GM23338 (cell line): Measurements from ENCODE around the gene IL12RB1. TPM values are rescaled to one million over a fixed set of nuclear protein-coding genes. Genes with fewer than 3 reads are reported as not detected.

Experiments used
- ATAC-seq: fragments of 200-7000 bp; cut with Tn5 transposase; 3 replicates; pipeline ENCODE4 v1.9.1; 2020
- DNase-seq: peaks from one replicate; pipeline ENCODE4 v3.0.0-alpha.2; 2015; ENCODE audit warnings: low spot score
- H2AFZ ChIP-seq: fragments of 200-600 bp; sonication (generic); 2 replicates; pipeline ENCODE4 v1.8.0; 2016; ENCODE audit warnings: antibody characterized with exemption, mild to moderate bottlenecking, moderate library complexity
- H3F3A ChIP-seq: fragments of 200-600 bp; sonication (generic); replicated peaks from 2 replicates; pipeline ENCODE4 v1.8.0; 2017; ENCODE audit warnings: antibody characterized with exemption, mixed run types, low read depth
- H3K27ac ChIP-seq: fragments of 200-600 bp; sonication (generic); 2 replicates; pipeline ENCODE4 v1.6.1; 2016; ENCODE audit warnings: low read depth
- H3K27me3 ChIP-seq: fragments of 200-600 bp; sonication (generic); 2 replicates; pipeline ENCODE4 v1.8.0; 2016; ENCODE audit warnings: mild to moderate bottlenecking, mixed run types, moderate library complexity; ENCODE audit not compliant: insufficient read depth
- H3K36me3 ChIP-seq: fragments of 200-600 bp; sonication (generic); 2 replicates; pipeline ENCODE4 v1.8.0; 2016; ENCODE audit warnings: mild to moderate bottlenecking; ENCODE audit not compliant: insufficient read depth
- H3K4me1 ChIP-seq: fragments of 200-600 bp; sonication (generic); 2 replicates; pipeline ENCODE4 v1.8.0; 2016; ENCODE audit warnings: mild to moderate bottlenecking, moderate library complexity; ENCODE audit not compliant: insufficient read depth
- H3K4me2 ChIP-seq: fragments of 200-600 bp; sonication (generic); 2 replicates; pipeline ENCODE4 v1.7.1; 2017; ENCODE audit warnings: mixed run types
- H3K4me3 ChIP-seq: fragments of 200-600 bp; sonication (generic); 2 replicates; pipeline ENCODE4 v1.6.1; 2016; ENCODE audit warnings: mixed run types
- H3K79me2 ChIP-seq: fragments of 200-600 bp; sonication (generic); replicated peaks from 2 replicates; pipeline ENCODE4 v1.8.0; 2017; ENCODE audit warnings: mild to moderate bottlenecking; ENCODE audit not compliant: insufficient read depth
- H3K9me2 ChIP-seq: fragments of 200-600 bp; sonication (generic); 2 replicates; pipeline ENCODE4 v1.8.0; 2017; ENCODE audit not compliant: insufficient read depth
- H4K20me1 ChIP-seq: fragments of 200-600 bp; sonication (generic); replicated peaks from 2 replicates; pipeline ENCODE4 v1.8.0; 2017; ENCODE audit warnings: mild to moderate bottlenecking; ENCODE audit not compliant: insufficient read depth
- H3K27ac Mint-ChIP-seq: 2 replicates; pipeline ENCODE4 v1.8.0; 2020; ENCODE audit warnings: inconsistent platforms, mild to moderate bottlenecking, moderate library complexity, mixed read lengths
- H3K27me3 Mint-ChIP-seq: 3 replicates; pipeline ENCODE4 v1.8.0; 2022; ENCODE audit warnings: low read depth, mild to moderate bottlenecking, moderate library complexity, mixed read lengths, inconsistent platforms; ENCODE audit not compliant: insufficient read depth, poor library complexity
- H3K36me3 Mint-ChIP-seq: 3 replicates; pipeline ENCODE4 v1.8.0; 2021; ENCODE audit warnings: low read depth, mild to moderate bottlenecking, inconsistent platforms, moderate library complexity, mixed read lengths
- H3K4me1 Mint-ChIP-seq: 3 replicates; pipeline ENCODE4 v1.8.0; 2020; ENCODE audit warnings: mild to moderate bottlenecking, inconsistent platforms, mixed read lengths
- H3K4me3 Mint-ChIP-seq: 3 replicates; pipeline ENCODE4 v1.8.0; 2021; ENCODE audit warnings: moderate library complexity, mild to moderate bottlenecking, inconsistent platforms, mixed read lengths
- H3K9me3 Mint-ChIP-seq: 3 replicates; pipeline ENCODE4 v1.8.0; 2020; ENCODE audit warnings: moderate library complexity, mild to moderate bottlenecking, inconsistent platforms, mixed read lengths
- CTCF ChIP-seq, 2 experiments: fragments of 200-600 bp in 1 of 2; sonication (generic) in 1 of 2; conservative IDR thresholded peaks; 2 replicates each; pipeline versions ENCODE4 v1.5.1 to v1.6.1; 2016 to 2017; ENCODE audit warnings: antibody characterized with exemption in 2 of 2, low read depth in 2 of 2, mild to moderate bottlenecking in 2 of 2, moderate library complexity in 1 of 2
- ETS1 ChIP-seq: IDR thresholded peaks from 2 replicates; pipeline ENCODE4 v1.6.1; 2016; ENCODE audit warnings: antibody characterized with exemption
- EZH2 ChIP-seq: fragments of 200-600 bp; sonication (generic); IDR thresholded peaks from one replicate; pipeline ENCODE4 v1.8.0; 2017; ENCODE audit warnings: antibody characterized with exemption, mild to moderate bottlenecking, low read depth; ENCODE audit not compliant: unreplicated experiment
- EZH2phosphoT487 ChIP-seq: fragments of 200-600 bp; sonication (generic); IDR thresholded peaks from one replicate; pipeline ENCODE4 v1.8.1; 2018; ENCODE audit warnings: antibody characterized with exemption; ENCODE audit not compliant: unreplicated experiment
- JUNB ChIP-seq: IDR thresholded peaks from one replicate; pipeline ENCODE4 v1.6.1; 2016; ENCODE audit warnings: antibody characterized with exemption; ENCODE audit not compliant: unreplicated experiment
- NANOG ChIP-seq: IDR thresholded peaks from 2 replicates; pipeline ENCODE4 v1.6.1; 2016; ENCODE audit warnings: antibody characterized with exemption, borderline replicate concordance
- POLR2AphosphoS5 ChIP-seq: IDR thresholded peaks from 2 replicates; pipeline ENCODE4 v1.6.1; 2016; ENCODE audit warnings: antibody characterized with exemption, low read depth
- REST ChIP-seq: IDR thresholded peaks from one replicate; pipeline ENCODE4 v1.6.1; 2018; ENCODE audit warnings: antibody characterized with exemption; ENCODE audit not compliant: unreplicated experiment
- STAT1 ChIP-seq: IDR thresholded peaks from one replicate; pipeline ENCODE4 v1.6.1; 2016; ENCODE audit warnings: antibody characterized with exemption; ENCODE audit not compliant: unreplicated experiment
- polyA plus RNA-seq: library from polyadenylated mRNA; unstranded; fragments of >200 nt; fragmentation: Nextera tagmentation; extraction: Ambion mirVana; gene quantifications from 2 replicates; pipeline ENCODE4 v1.2.1, GENCODE V29; 2016
- total RNA-seq: library from RNA; depleted of rRNA; stranded (reverse); fragments of >200 nt; shearing (Covaris generic); gene quantifications from 2 replicates; pipeline ENCODE4 v1.2.3, GENCODE V29; 2014

The IL12RB1 gene
- total and polyA plus RNA-seq, 2 experiments from 2014 or later = not detected

GRCh38 chr19:18109733-18110608, 23.2 kb upstream of the IL12RB1 start:
- Histone ChIP-seq H3K4me3 (peak overlapping the region; percentile 90), H3K4me2 (peak overlapping the region; percentile 95), H3K79me2 (no peaks in the 10 kb centered on the region), H3K4me1 (peaks cover 6% of the 10 kb centered on the region; the same call in 1 of the 2 replicates), H4K20me1 (no peaks in the 10 kb centered on the region), H3F3A (peaks cover 11% of the 10 kb centered on the region; the same call in 1 of the 2 replicates), H3K27me3 (peaks cover 22% of the 10 kb centered on the region), H3K36me3 (no peaks in the 10 kb centered on the region), H3K9me2 (no peaks in the 10 kb centered on the region), H2AFZ (peak overlapping the region; percentile 92), H3K27ac (no peak overlapping the region)
- DNase-seq = peak; percentile 71
- no peaks in the 10 kb centered on the region; the same call in 2 of the 3 replicates for H3K36me3 Mint-ChIP-seq
- ATAC-seq = peak; percentile 74
- TF ChIP-seq CTCF (conservative IDR thresholded peaks at IDR 0.05; ENCODE audit: low read depth in 2 of 2) (no peak), NANOG (no peak), JUNB (no peak), POLR2AphosphoS5 (peak; percentile 55), EZH2phosphoT487 (no peak), EZH2 (no peak)
- peak overlapping the region; percentile 75 for H3K4me3 Mint-ChIP-seq
- H3K4me1 Mint-ChIP-seq = peaks cover 9% of the 10 kb centered on the region
- no peaks in the 10 kb centered on the region for H3K9me3 Mint-ChIP-seq
- peaks cover 27% of the 10 kb centered on the region for H3K27me3 Mint-ChIP-seq
- no peak overlapping the region for H3K27ac Mint-ChIP-seq

GRCh38 chr19:18109341-18109732, 22.6 kb upstream of the IL12RB1 start:
- Mint-ChIP-seq H3K4me1 (peaks cover 9% of the 10 kb centered on the region), H3K4me3 (peak overlapping the region; percentile 70), H3K36me3 (no peaks in the 10 kb centered on the region; the same call in 2 of the 3 replicates), H3K27me3 (peaks cover 24% of the 10 kb centered on the region), H3K9me3 (no peaks in the 10 kb centered on the region), H3K27ac (no peak overlapping the region)
- Histone ChIP-seq H3K9me2 (no peaks in the 10 kb centered on the region), H3K4me2 (peak overlapping the region; percentile 95), H2AFZ (peak overlapping the region; percentile 72), H3K79me2 (no peaks in the 10 kb centered on the region), H4K20me1 (no peaks in the 10 kb centered on the region), H3K27ac (no peak overlapping the region), H3F3A (peaks cover 14% of the 10 kb centered on the region; the same call in 1 of the 2 replicates), H3K4me1 (peaks cover 6% of the 10 kb centered on the region; the same call in 1 of the 2 replicates), H3K4me3 (peak overlapping the region; percentile 90), H3K27me3 (peaks cover 22% of the 10 kb centered on the region), H3K36me3 (no peaks in the 10 kb centered on the region)
- no peak for DNase-seq
- no peak for TF ChIP-seq JUNB
- TF ChIP-seq STAT1 = no peak
- no peak for TF ChIP-seq ETS1
- TF ChIP-seq EZH2phosphoT487 = no peak
- TF ChIP-seq NANOG = no peak
- TF ChIP-seq REST = no peak
- ATAC-seq = no peak; the same call in 2 of the 3 replicates
